ENCODE data around the gene RIOK2.

Gene RIOK2

GRCh38 chr5:97164846-97165245, 18.2 kb downstream of the RIOK2 start:
- Histone ChIP-seq H3K9me3 (ENCODE audit: low read length) (no peaks in the 10 kb centered on the region), H3K36me3 (ENCODE audit: insufficient read depth, low read length) (peaks cover 39% of the 10 kb centered on the region), H3K27me3 (ENCODE audit: control insufficient read depth in 1 of 2, insufficient read depth in 2 of 2, low read length in 2 of 2) (no peaks in the 10 kb centered on the region), H3K4me1 (ENCODE audit: insufficient read depth, low read length) (no peaks in the 10 kb centered on the region), H3K4me3 (ENCODE audit: low read depth in 1 of 2, low read length in 2 of 2) (no peak overlapping the region), H3K9ac (ENCODE audit: low read length) (no peak overlapping the region), H3K27ac (ENCODE audit: low read depth, low read length) (no peak overlapping the region)

- no peaks in the 10 kb centered on the region for H3K27me3 ChIP-seq (ENCODE audit: control insufficient read depth in 1 of 2, insufficient read depth in 2 of 2, low read length in 2 of 2)
- H3K36me3 ChIP-seq (ENCODE audit: insufficient read depth, low read length), result peaks cover 39% of the 10 kb centered on the region
- H3K4me3 ChIP-seq (ENCODE audit: low read depth in 1 of 2, low read length in 2 of 2), result no peak overlapping the region
- H3K27ac ChIP-seq (ENCODE audit: low read depth, low read length), result no peak overlapping the region
- H3K4me1 ChIP-seq (ENCODE audit: insufficient read depth, low read length), result no peaks in the 10 kb centered on the region
- no peak overlapping the region for H3K9ac ChIP-seq (ENCODE audit: low read length)
- H3K9me3 ChIP-seq (ENCODE audit: low read length), result no peaks in the 10 kb centered on the region
Measured at GRCh38 chr5:97163790-97164285, 19.2 kb downstream of the RIOK2 start.

GRCh38 chr5:97163360-97163764, 19.7 kb downstream of the RIOK2 start:
- Histone ChIP-seq H3K27ac (ENCODE audit: low read depth, low read length) (no peak overlapping the region), H3K9me3 (ENCODE audit: low read length) (no peaks in the 10 kb centered on the region)

GRCh38 chr5:97162045-97162444, 21.0 kb downstream of the RIOK2 start:
- H3K9me3 ChIP-seq (ENCODE audit: low read length), result no peaks in the 10 kb centered on the region
- no peaks in the 10 kb centered on the region for H3K4me1 ChIP-seq (ENCODE audit: insufficient read depth, low read length)
- H3K36me3 ChIP-seq (ENCODE audit: insufficient read depth, low read length), result peaks cover 36% of the 10 kb centered on the region

More at GRCh38 chr5:97163360-97163764, 19.7 kb downstream of the RIOK2 start:
- Histone ChIP-seq H3K36me3 (ENCODE audit: insufficient read depth, low read length) (peaks cover 39% of the 10 kb centered on the region), H3K27me3 (ENCODE audit: control insufficient read depth in 1 of 2, insufficient read depth in 2 of 2, low read length in 2 of 2) (no peaks in the 10 kb centered on the region), H3K4me3 (ENCODE audit: low read depth in 1 of 2, low read length in 2 of 2) (no peak overlapping the region), H3K4me1 (ENCODE audit: insufficient read depth, low read length) (no peaks in the 10 kb centered on the region), H3K9ac (ENCODE audit: low read length) (no peak overlapping the region)

GRCh38 chr5:97157689-97158088, 25.4 kb downstream of the RIOK2 start:
- Histone ChIP-seq H3K9me3 (ENCODE audit: low read length) (no peaks in the 10 kb centered on the region), H3K36me3 (ENCODE audit: insufficient read depth, low read length) (peaks cover 20% of the 10 kb centered on the region), H3K27me3 (ENCODE audit: control insufficient read depth in 1 of 2, insufficient read depth in 2 of 2, low read length in 2 of 2) (no peaks in the 10 kb centered on the region), H3K27ac (ENCODE audit: low read depth, low read length) (no peak overlapping the region), H3K9ac (ENCODE audit: low read length) (no peak overlapping the region), H3K4me3 (ENCODE audit: low read depth in 1 of 2, low read length in 2 of 2) (no peak overlapping the region), H3K4me1 (ENCODE audit: insufficient read depth, low read length) (no peaks in the 10 kb centered on the region)

More at GRCh38 chr5:97162045-97162444, 21.0 kb downstream of the RIOK2 start:
- H3K27me3 ChIP-seq (ENCODE audit: control insufficient read depth in 1 of 2, insufficient read depth in 2 of 2, low read length in 2 of 2), result no peaks in the 10 kb centered on the region
- no peak overlapping the region for H3K4me3 ChIP-seq (ENCODE audit: low read depth in 1 of 2, low read length in 2 of 2)
- no peak overlapping the region for H3K9ac ChIP-seq (ENCODE audit: low read length)
- H3K27ac ChIP-seq (ENCODE audit: low read depth, low read length), result no peak overlapping the region

GRCh38 chr5:97151370-97151769, 31.7 kb downstream of the RIOK2 start:
- H3K4me3 ChIP-seq (ENCODE audit: low read depth in 1 of 2, low read length in 2 of 2), result no peak overlapping the region
- H3K36me3 ChIP-seq (ENCODE audit: insufficient read depth, low read length), result no peaks in the 10 kb centered on the region
- no peaks in the 10 kb centered on the region for H3K9me3 ChIP-seq (ENCODE audit: low read length)
- no peak overlapping the region for H3K27ac ChIP-seq (ENCODE audit: low read depth, low read length)
- no peaks in the 10 kb centered on the region for H3K27me3 ChIP-seq (ENCODE audit: control insufficient read depth in 1 of 2, insufficient read depth in 2 of 2, low read length in 2 of 2)
- no peak overlapping the region for H3K9ac ChIP-seq (ENCODE audit: low read length)
- H3K4me1 ChIP-seq (ENCODE audit: insufficient read depth, low read length), result no peaks in the 10 kb centered on the region

- Histone ChIP-seq H3K4me1 (ENCODE audit: insufficient read depth, low read length) (no peaks in the 10 kb centered on the region), H3K9me3 (ENCODE audit: low read length) (no peaks in the 10 kb centered on the region), H3K27ac (ENCODE audit: low read depth, low read length) (no peak overlapping the region), H3K9ac (ENCODE audit: low read length) (no peak overlapping the region), H3K36me3 (ENCODE audit: insufficient read depth, low read length) (no peaks in the 10 kb centered on the region), H3K27me3 (ENCODE audit: control insufficient read depth in 1 of 2, insufficient read depth in 2 of 2, low read length in 2 of 2) (no peaks in the 10 kb centered on the region), H3K4me3 (ENCODE audit: low read depth in 1 of 2, low read length in 2 of 2) (no peak overlapping the region)
Measured at GRCh38 chr5:97150401-97150800, 32.6 kb downstream of the RIOK2 start.

- H3K4me1 ChIP-seq (ENCODE audit: insufficient read depth, low read length), result no peaks in the 10 kb centered on the region
- no peaks in the 10 kb centered on the region for H3K36me3 ChIP-seq (ENCODE audit: insufficient read depth, low read length)
- H3K9me3 ChIP-seq (ENCODE audit: low read length), result no peaks in the 10 kb centered on the region
- H3K4me3 ChIP-seq (ENCODE audit: low read depth in 1 of 2, low read length in 2 of 2), result no peak overlapping the region
- H3K27ac ChIP-seq (ENCODE audit: low read depth, low read length), result no peak overlapping the region
- H3K27me3 ChIP-seq (ENCODE audit: control insufficient read depth in 1 of 2, insufficient read depth in 2 of 2, low read length in 2 of 2), result no peaks in the 10 kb centered on the region
- H3K9ac ChIP-seq (ENCODE audit: low read length), result no peak overlapping the region
Measured at GRCh38 chr5:97149709-97150108, 33.3 kb downstream of the RIOK2 start.

- no peaks in the 10 kb centered on the region for H3K9me3 ChIP-seq (ENCODE audit: low read length)
Measured at GRCh38 chr5:97148288-97148687, 34.8 kb downstream of the RIOK2 start.

GRCh38 chr5:97143704-97144103, 39.3 kb downstream of the RIOK2 start:
- Histone ChIP-seq H3K27ac (ENCODE audit: low read depth, low read length) (no peak overlapping the region), H3K4me1 (ENCODE audit: insufficient read depth, low read length) (no peaks in the 10 kb centered on the region), H3K36me3 (ENCODE audit: insufficient read depth, low read length) (no peaks in the 10 kb centered on the region), H3K4me3 (ENCODE audit: low read depth in 1 of 2, low read length in 2 of 2) (no peak overlapping the region), H3K9me3 (ENCODE audit: low read length) (no peaks in the 10 kb centered on the region), H3K9ac (ENCODE audit: low read length) (no peak overlapping the region), H3K27me3 (ENCODE audit: control insufficient read depth in 1 of 2, insufficient read depth in 2 of 2, low read length in 2 of 2) (no peaks in the 10 kb centered on the region)

More at GRCh38 chr5:97148288-97148687, 34.8 kb downstream of the RIOK2 start:
- Histone ChIP-seq H3K36me3 (ENCODE audit: insufficient read depth, low read length) (no peaks in the 10 kb centered on the region), H3K4me1 (ENCODE audit: insufficient read depth, low read length) (no peaks in the 10 kb centered on the region), H3K27ac (ENCODE audit: low read depth, low read length) (no peak overlapping the region), H3K4me3 (ENCODE audit: low read depth in 1 of 2, low read length in 2 of 2) (no peak overlapping the region), H3K9ac (ENCODE audit: low read length) (no peak overlapping the region), H3K27me3 (ENCODE audit: control insufficient read depth in 1 of 2, insufficient read depth in 2 of 2, low read length in 2 of 2) (no peaks in the 10 kb centered on the region)

- H3K27me3 ChIP-seq (ENCODE audit: control insufficient read depth in 1 of 2, insufficient read depth in 2 of 2, low read length in 2 of 2), result no peaks in the 10 kb centered on the region
- H3K4me3 ChIP-seq (ENCODE audit: low read depth in 1 of 2, low read length in 2 of 2), result no peak within 1 kb of the TSS
- H3K4me1 ChIP-seq (ENCODE audit: insufficient read depth, low read length), result no peaks in the 10 kb centered on the region
- H3K9me3 ChIP-seq (ENCODE audit: low read length), result no peaks in the 10 kb centered on the region
- H3K36me3 ChIP-seq (ENCODE audit: insufficient read depth, low read length), result no peaks in the 10 kb centered on the region
- H3K9ac ChIP-seq (ENCODE audit: low read length), result no peak within 1 kb of the TSS
- H3K27ac ChIP-seq (ENCODE audit: low read depth, low read length), result no peak within 1 kb of the TSS
Measured at GRCh38 chr5:97142521-97143254, 40.4 kb downstream of the RIOK2 start, which contains the start of gene LIX1. Gene LIX1 (minus strand): TSS chr5:97142611. CDS start chr5:97142576, 35 bp downstream.

GRCh38 chr5:97141539-97141938, 41.5 kb downstream of the RIOK2 start:
- Histone ChIP-seq H3K9me3 (ENCODE audit: low read length) (no peaks in the 10 kb centered on the region), H3K4me1 (ENCODE audit: insufficient read depth, low read length) (no peaks in the 10 kb centered on the region), H3K27me3 (ENCODE audit: control insufficient read depth in 1 of 2, insufficient read depth in 2 of 2, low read length in 2 of 2) (no peaks in the 10 kb centered on the region), H3K4me3 (ENCODE audit: low read depth in 1 of 2, low read length in 2 of 2) (no peak overlapping the region), H3K36me3 (ENCODE audit: insufficient read depth, low read length) (no peaks in the 10 kb centered on the region), H3K27ac (ENCODE audit: low read depth, low read length) (no peak overlapping the region), H3K9ac (ENCODE audit: low read length) (no peak overlapping the region)

Measured in muscle layer of colon (tissue), 2 donors.